T-helper 1 cell (primary cell): ENCODE results near the gene PTK6.
A peak's percentile ranks its signal among the peaks of the same experiment; 100 is the strongest.

Experiments used
- DNase-seq, 5 donors: peaks; one replicate each; pipeline ENCODE4 v3.0.0-alpha.2; 2012 to 2020

Gene PTK6

GRCh38 chr20:63505281-63505680, 31.9 kb downstream of the PTK6 start:
- no peak for DNase-seq

- DNase-seq, result no peak
Measured at GRCh38 chr20:63504642-63505041, 32.5 kb downstream of the PTK6 start.

- no peak for DNase-seq
Measured at GRCh38 chr20:63503524-63503923, 33.7 kb downstream of the PTK6 start.

GRCh38 chr20:63502671-63503172, 34.5 kb downstream of the PTK6 start:
- no peak for DNase-seq

- no peak for DNase-seq
Measured at GRCh38 chr20:63501818-63502670, 35.1 kb downstream of the PTK6 start.

- no peak for DNase-seq
Measured at GRCh38 chr20:63500902-63501817, 36.0 kb downstream of the PTK6 start.

- no peak for DNase-seq
Measured at GRCh38 chr20:63500151-63500901, 36.9 kb downstream of the PTK6 start.

GRCh38 chr20:63499338-63499969, 37.7 kb downstream of the PTK6 start:
- DNase-seq, result no peak

GRCh38 chr20:63498960-63499337, 38.2 kb downstream of the PTK6 start, which contains the start of gene EEF1A2:
Gene EEF1A2 (minus strand): TSS chr20:63499083. CDS start chr20:63497763, 1,320 bp downstream.
- peak in 4 of 5 donors; percentile 40 to 64 (median 48) for DNase-seq

GRCh38 chr20:63497946-63498935, 38.9 kb downstream of the PTK6 start:
- DNase-seq, result no peak

GRCh38 chr20:63497138-63497945, 39.8 kb downstream of the PTK6 start:
- DNase-seq, result no peak

GRCh38 chr20:63496596-63497120, 40.5 kb downstream of the PTK6 start:
- DNase-seq, result no peak

- DNase-seq, result peak; percentile 55 to 75 (median 71)
Measured at GRCh38 chr20:63495741-63496595, 41.2 kb downstream of the PTK6 start.

- DNase-seq, result no peak
Measured at GRCh38 chr20:63495167-63495720, 41.9 kb downstream of the PTK6 start.

GRCh38 chr20:63494420-63495166, 42.6 kb downstream of the PTK6 start:
- DNase-seq, result no peak

GRCh38 chr20:63494084-63494419, 43.1 kb downstream of the PTK6 start:
- DNase-seq, result no peak

- DNase-seq, result no peak
Measured at GRCh38 chr20:63493563-63494020, 43.6 kb downstream of the PTK6 start.

- no peak for DNase-seq
Measured at GRCh38 chr20:63492982-63493381, 44.2 kb downstream of the PTK6 start.
